Activated CD4-positive, alpha-beta T cell treated with anti-CD3 and anti-CD28 coated beads, Interleukin-2, amount 10 ng/mL, durations not matched to agents 7 days and 5 days (primary cell): Measurements from ENCODE around the gene PAK5. TPM values are rescaled to one million over a fixed set of nuclear protein-coding genes. Genes with fewer than 3 reads are reported as not detected.

Source experiments
- CTCF ChIA-PET: fragments of 350-600 bp; sonication (Branson Sonifier 250); formaldehyde crosslinking; loops from one replicate; lab custom pipeline; 2021; ENCODE audit warnings: antibody characterized with exemption; lab: Charles Lee
- POLR2A ChIA-PET: fragments of 350-600 bp; sonication (Branson Sonifier 250); formaldehyde crosslinking; loops from one replicate; lab custom pipeline; 2021; ENCODE audit warnings: antibody characterized with exemption; lab: Charles Lee
- DNase-seq: peaks from one replicate; pipeline ENCODE4 v3.0.0-alpha.2; 2020
- H3K27ac Mint-ChIP-seq: one replicate; pipeline ENCODE4 v1.8.0; 2021; ENCODE audit warnings: mild to moderate bottlenecking, moderate library complexity, mixed read lengths
- H3K27me3 Mint-ChIP-seq: one replicate; pipeline ENCODE4 v1.8.0; 2021; ENCODE audit warnings: mixed read lengths
- H3K36me3 Mint-ChIP-seq: one replicate; pipeline ENCODE4 v1.8.0; 2021; ENCODE audit warnings: low read depth, mixed read lengths
- H3K4me1 Mint-ChIP-seq: one replicate; pipeline ENCODE4 v1.8.0; 2021; ENCODE audit warnings: mixed read lengths
- H3K4me3 Mint-ChIP-seq: one replicate; pipeline ENCODE4 v1.8.0; 2021; ENCODE audit warnings: mild to moderate bottlenecking, moderate library complexity, mixed read lengths
- H3K9me3 Mint-ChIP-seq: one replicate; pipeline ENCODE4 v1.8.0; 2021; ENCODE audit warnings: mixed read lengths
- total RNA-seq, 2 experiments: library from RNA; stranded (reverse); gene quantifications; one replicate each; pipeline ENCODE4 v1.2.3, GENCODE V29; 2021

Gene PAK5
- total RNA-seq: not detected

GRCh38 chr20:9838378-9839295, at the start of gene PAK5:
Gene PAK5, minus strand, starts transcription at chr20:9839076. Its CDS starts 194,748 bp downstream, at chr20:9644328.
- Mint-ChIP-seq H3K9me3 (peaks cover 2% of the 10 kb centered on the region), H3K4me1 (no peaks in the 10 kb centered on the region), H3K36me3 (no peaks in the 10 kb centered on the region), H3K27ac (no peak within 1 kb of the TSS), H3K27me3 (peaks cover 18% of the 10 kb centered on the region), H3K4me3 (no peak within 1 kb of the TSS)
- DNase-seq: no peak
- ChIA-PET CTCF (no interaction called here), POLR2A (no interaction called here)

- Mint-ChIP-seq H3K9me3 (peaks cover 5% of the 10 kb centered on the region), H3K27me3 (no peaks in the 10 kb centered on the region), H3K36me3 (peaks cover 1% of the 10 kb centered on the region), H3K27ac (no peak overlapping the region), H3K4me3 (no peak overlapping the region), H3K4me1 (no peaks in the 10 kb centered on the region)
- ChIA-PET POLR2A (no interaction called here), CTCF (no interaction called here)
- no peak for DNase-seq
These were observed 48.8 kb upstream of the PAK5 start for GRCh38 chr20:9887706-9888105.

- CTCF ChIA-PET: no interaction called here
- no peak for DNase-seq
- Mint-ChIP-seq H3K4me1 (no peaks in the 10 kb centered on the region), H3K36me3 (peaks cover 1% of the 10 kb centered on the region), H3K27me3 (no peaks in the 10 kb centered on the region), H3K4me3 (no peak overlapping the region), H3K9me3 (peaks cover 5% of the 10 kb centered on the region), H3K27ac (no peak overlapping the region)
- POLR2A ChIA-PET: no interaction called here
These were observed 47.4 kb upstream of the PAK5 start for GRCh38 chr20:9886227-9886626.

- ChIA-PET CTCF (no interaction called here), POLR2A (no interaction called here)
- Mint-ChIP-seq H3K27me3 (no peaks in the 10 kb centered on the region), H3K4me3 (no peak overlapping the region), H3K4me1 (no peaks in the 10 kb centered on the region), H3K36me3 (peaks cover 1% of the 10 kb centered on the region), H3K9me3 (peaks cover 5% of the 10 kb centered on the region), H3K27ac (no peak overlapping the region)
- DNase-seq: no peak
These were observed 45.8 kb upstream of the PAK5 start for GRCh38 chr20:9884666-9885065.

- no peak for DNase-seq
- Mint-ChIP-seq H3K27me3 (no peaks in the 10 kb centered on the region), H3K36me3 (no peaks in the 10 kb centered on the region), H3K4me1 (no peaks in the 10 kb centered on the region), H3K9me3 (peaks cover under 1% of the 10 kb centered on the region), H3K4me3 (no peak overlapping the region), H3K27ac (no peak overlapping the region)
- ChIA-PET CTCF (no interaction called here), POLR2A (no interaction called here)
These were observed 45.2 kb upstream of the PAK5 start for GRCh38 chr20:9884061-9884460.

GRCh38 chr20:9877932-9878495, 39.1 kb upstream of the PAK5 start:
- Mint-ChIP-seq H3K9me3 (no peaks in the 10 kb centered on the region), H3K36me3 (no peaks in the 10 kb centered on the region), H3K27ac (no peak overlapping the region), H3K27me3 (no peaks in the 10 kb centered on the region), H3K4me1 (no peaks in the 10 kb centered on the region), H3K4me3 (no peak overlapping the region)
- DNase-seq: no peak
- POLR2A ChIA-PET: no interaction called here
- CTCF ChIA-PET: no interaction called here

GRCh38 chr20:9867196-9867980, 28.5 kb upstream of the PAK5 start:
- no peaks in the 10 kb centered on the region for H3K9me3 Mint-ChIP-seq
- H3K4me3 Mint-ChIP-seq: no peak overlapping the region
- no peaks in the 10 kb centered on the region for H3K36me3 Mint-ChIP-seq

GRCh38 chr20:9852566-9852965, 13.7 kb upstream of the PAK5 start:
- ChIA-PET POLR2A (no interaction called here), CTCF (no interaction called here)
- H3K27ac Mint-ChIP-seq: no peak overlapping the region

More at GRCh38 chr20:9867196-9867980, 28.5 kb upstream of the PAK5 start:
- Mint-ChIP-seq H3K27ac (no peak overlapping the region), H3K27me3 (no peaks in the 10 kb centered on the region), H3K4me1 (no peaks in the 10 kb centered on the region)
- POLR2A ChIA-PET: no interaction called here
- CTCF ChIA-PET: no interaction called here
- no peak for DNase-seq

GRCh38 chr20:9839626-9840025, 750 bp upstream of the PAK5 start:
- H3K4me1 Mint-ChIP-seq: no peaks in the 10 kb centered on the region
- no peak for DNase-seq
- no peak overlapping the region for H3K4me3 Mint-ChIP-seq
- no peak overlapping the region for H3K27ac Mint-ChIP-seq
- peaks cover 2% of the 10 kb centered on the region for H3K9me3 Mint-ChIP-seq
- CTCF ChIA-PET: no interaction called here
- H3K27me3 Mint-ChIP-seq: peaks cover 18% of the 10 kb centered on the region
- no peaks in the 10 kb centered on the region for H3K36me3 Mint-ChIP-seq
- POLR2A ChIA-PET: no interaction called here

More at GRCh38 chr20:9852566-9852965, 13.7 kb upstream of the PAK5 start:
- DNase-seq: no peak
- no peaks in the 10 kb centered on the region for H3K4me1 Mint-ChIP-seq
- H3K9me3 Mint-ChIP-seq: no peaks in the 10 kb centered on the region
- no peaks in the 10 kb centered on the region for H3K27me3 Mint-ChIP-seq
- no peak overlapping the region for H3K4me3 Mint-ChIP-seq
- H3K36me3 Mint-ChIP-seq: no peaks in the 10 kb centered on the region

GRCh38 chr20:9838035-9838377, 870 bp downstream of the PAK5 start:
- H3K4me1 Mint-ChIP-seq: no peaks in the 10 kb centered on the region
- H3K36me3 Mint-ChIP-seq: no peaks in the 10 kb centered on the region
- no peak overlapping the region for H3K27ac Mint-ChIP-seq
- DNase-seq: no peak
- H3K9me3 Mint-ChIP-seq: peaks cover 2% of the 10 kb centered on the region
- peaks cover 18% of the 10 kb centered on the region for H3K27me3 Mint-ChIP-seq
- POLR2A ChIA-PET: no interaction called here
- H3K4me3 Mint-ChIP-seq: no peak overlapping the region
- CTCF ChIA-PET: no interaction called here

GRCh38 chr20:9837634-9838033, 1.2 kb downstream of the PAK5 start:
- POLR2A ChIA-PET: no interaction called here
- CTCF ChIA-PET: no interaction called here
- H3K27ac Mint-ChIP-seq: no peak overlapping the region
- no peaks in the 10 kb centered on the region for H3K36me3 Mint-ChIP-seq
- peaks cover 18% of the 10 kb centered on the region for H3K27me3 Mint-ChIP-seq
- H3K4me1 Mint-ChIP-seq: no peaks in the 10 kb centered on the region
- DNase-seq: no peak
- H3K4me3 Mint-ChIP-seq: no peak overlapping the region
- H3K9me3 Mint-ChIP-seq: peaks cover 2% of the 10 kb centered on the region

GRCh38 chr20:9835302-9835701, 3.6 kb downstream of the PAK5 start:
- no peak overlapping the region for H3K27ac Mint-ChIP-seq
- no peak for DNase-seq
- CTCF ChIA-PET: no interaction called here
- no peaks in the 10 kb centered on the region for H3K9me3 Mint-ChIP-seq
- H3K4me3 Mint-ChIP-seq: no peak overlapping the region
- H3K4me1 Mint-ChIP-seq: no peaks in the 10 kb centered on the region
- H3K36me3 Mint-ChIP-seq: no peaks in the 10 kb centered on the region
- H3K27me3 Mint-ChIP-seq: peaks cover 17% of the 10 kb centered on the region
- POLR2A ChIA-PET: no interaction called here

- DNase-seq: no peak
- POLR2A ChIA-PET: no interaction called here
- Mint-ChIP-seq H3K36me3 (no peaks in the 10 kb centered on the region), H3K9me3 (no peaks in the 10 kb centered on the region), H3K4me1 (no peaks in the 10 kb centered on the region), H3K4me3 (no peak overlapping the region), H3K27me3 (no peaks in the 10 kb centered on the region), H3K27ac (no peak overlapping the region)
- CTCF ChIA-PET: no interaction called here
These were observed 7.8 kb downstream of the PAK5 start for GRCh38 chr20:9831032-9831431.
